ENCODE results near the gene GPC5. TPM values are rescaled to one million over a fixed set of nuclear protein-coding genes. Genes with fewer than 3 reads are reported as not detected.

Gene GPC5
- total and polyA plus RNA-seq, 11 donors: 0.14 to 2.9 (median 0.84) TPM; not detected in 1

DNA sequence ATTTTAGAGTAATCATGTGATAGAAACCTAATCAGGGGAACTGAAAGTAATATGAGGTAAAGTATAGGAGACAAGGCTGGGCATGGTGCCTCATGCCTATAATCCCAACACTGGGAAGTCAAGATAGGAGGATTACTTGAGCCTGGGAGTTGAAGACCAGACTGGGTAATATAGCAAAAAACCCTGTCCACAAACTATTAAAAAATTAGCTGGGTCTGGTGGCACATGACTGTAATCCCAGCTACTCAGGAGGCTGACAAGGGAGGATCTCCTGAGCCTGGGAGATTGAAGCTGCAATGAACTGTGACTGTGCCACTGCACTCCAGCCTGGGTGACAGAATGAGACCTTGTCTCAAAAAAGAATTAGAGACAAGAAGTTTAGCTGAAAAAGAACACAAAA, 469.9 kb downstream of the GPC5 start:
- no peak for ATAC-seq
- intact Hi-C loops (cut with DNase I): no loop called here
- H3K27me3 ChIP-seq: no peaks in the 10 kb centered on the region

DNA sequence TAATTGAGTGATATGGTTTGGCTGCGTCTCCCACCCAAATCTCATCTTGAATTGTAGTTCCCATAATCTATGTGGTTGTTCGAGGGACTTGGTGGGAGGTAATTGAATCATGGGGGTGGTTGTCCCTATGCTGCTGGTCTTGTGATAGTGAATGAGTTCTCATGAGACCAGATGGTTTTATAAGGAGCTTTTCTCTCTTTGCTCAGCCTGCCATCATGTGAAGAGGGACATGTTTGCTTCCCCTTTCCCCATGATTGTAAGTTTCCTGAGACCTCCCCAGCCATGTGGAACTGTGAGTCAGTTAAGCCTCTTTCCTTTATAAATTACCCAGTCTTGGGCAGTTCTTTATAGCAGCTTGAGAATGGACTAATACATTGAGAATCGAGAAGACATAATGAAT, 480.1 kb downstream of the GPC5 start:
- H3K27ac ChIP-seq: no peak overlapping the region
- no peak for DNase-seq
- H3K4me3 ChIP-seq: no peak overlapping the region
- ATAC-seq: no peak
- no peak for TF ChIP-seq POLR2A (IDR thresholded peaks at IDR 0.05)
- TF ChIP-seq, protein P1, sequence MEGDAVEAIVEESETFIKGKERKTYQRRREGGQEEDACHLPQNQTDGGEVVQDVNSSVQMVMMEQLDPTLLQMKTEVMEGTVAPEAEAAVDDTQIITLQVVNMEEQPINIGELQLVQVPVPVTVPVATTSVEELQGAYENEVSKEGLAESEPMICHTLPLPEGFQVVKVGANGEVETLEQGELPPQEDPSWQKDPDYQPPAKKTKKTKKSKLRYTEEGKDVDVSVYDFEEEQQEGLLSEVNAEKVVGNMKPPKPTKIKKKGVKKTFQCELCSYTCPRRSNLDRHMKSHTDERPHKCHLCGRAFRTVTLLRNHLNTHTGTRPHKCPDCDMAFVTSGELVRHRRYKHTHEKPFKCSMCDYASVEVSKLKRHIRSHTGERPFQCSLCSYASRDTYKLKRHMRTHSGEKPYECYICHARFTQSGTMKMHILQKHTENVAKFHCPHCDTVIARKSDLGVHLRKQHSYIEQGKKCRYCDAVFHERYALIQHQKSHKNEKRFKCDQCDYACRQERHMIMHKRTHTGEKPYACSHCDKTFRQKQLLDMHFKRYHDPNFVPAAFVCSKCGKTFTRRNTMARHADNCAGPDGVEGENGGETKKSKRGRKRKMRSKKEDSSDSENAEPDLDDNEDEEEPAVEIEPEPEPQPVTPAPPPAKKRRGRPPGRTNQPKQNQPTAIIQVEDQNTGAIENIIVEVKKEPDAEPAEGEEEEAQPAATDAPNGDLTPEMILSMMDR (IDR thresholded peaks at IDR 0.05): no peak
- H3K27me3 ChIP-seq: peaks cover 0 to 3% (median 0%) of the 10 kb centered on the region in 9 donors
- H3K4me1 ChIP-seq: no peaks in the 10 kb centered on the region
- intact Hi-C loops (cut with DNase I): no loop called here
- no peaks in the 10 kb centered on the region for H3K9me3 ChIP-seq
- 78 to 88% (median 83%) methylated on average over 3 of the region's 3 CpGs for WGBS, 4 donors
- H3K36me3 ChIP-seq: no peaks in the 10 kb centered on the region

More for the DNA sequence above, 469.9 kb downstream of the GPC5 start:
- TF ChIP-seq, protein P1 (IDR thresholded peaks at IDR 0.05): no peak
- no peak for TF ChIP-seq POLR2A (IDR thresholded peaks at IDR 0.05)
- Histone ChIP-seq H3K36me3 (no peaks in the 10 kb centered on the region), H3K4me1 (no peaks in the 10 kb centered on the region), H3K27ac (no peak overlapping the region), H3K4me3 (no peak overlapping the region), H3K9me3 (no peaks in the 10 kb centered on the region)
- no peak for DNase-seq

DNA sequence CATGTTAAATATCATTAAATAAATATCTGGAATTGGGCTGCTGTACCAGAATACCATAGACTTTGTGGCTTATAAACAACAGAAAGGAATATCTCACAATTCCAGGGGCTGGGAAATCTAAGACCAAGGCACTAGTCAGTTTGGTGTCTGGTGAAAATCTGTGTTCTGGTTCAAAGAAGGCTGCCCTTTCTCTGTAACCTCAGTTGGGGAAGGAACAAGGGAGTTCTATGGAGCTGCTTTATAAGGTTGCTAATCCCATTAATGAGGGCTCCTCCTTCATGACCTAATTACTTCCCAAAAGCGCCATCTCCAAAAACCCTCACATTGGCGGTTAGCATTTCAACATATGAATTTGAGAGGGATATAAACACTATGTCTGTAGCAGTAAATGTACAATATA, 480.9 kb downstream of the GPC5 start:
- 96 to 98% (median 97%) methylated on average over 2 of the region's 2 CpGs for WGBS, 4 donors
- Histone ChIP-seq H3K27me3 (peaks cover 0 to 3% (median 0%) of the 10 kb centered on the region in 9 donors), H3K4me3 (no peak overlapping the region), H3K36me3 (no peaks in the 10 kb centered on the region), H3K9me3 (no peaks in the 10 kb centered on the region), H3K4me1 (no peaks in the 10 kb centered on the region), H3K27ac (no peak overlapping the region)
- intact Hi-C loops (cut with DNase I): no loop called here
- TF ChIP-seq, protein P1 (IDR thresholded peaks at IDR 0.05): no peak
- no peak for TF ChIP-seq POLR2A (IDR thresholded peaks at IDR 0.05)
- ATAC-seq (no peak), DNase-seq (no peak)

DNA sequence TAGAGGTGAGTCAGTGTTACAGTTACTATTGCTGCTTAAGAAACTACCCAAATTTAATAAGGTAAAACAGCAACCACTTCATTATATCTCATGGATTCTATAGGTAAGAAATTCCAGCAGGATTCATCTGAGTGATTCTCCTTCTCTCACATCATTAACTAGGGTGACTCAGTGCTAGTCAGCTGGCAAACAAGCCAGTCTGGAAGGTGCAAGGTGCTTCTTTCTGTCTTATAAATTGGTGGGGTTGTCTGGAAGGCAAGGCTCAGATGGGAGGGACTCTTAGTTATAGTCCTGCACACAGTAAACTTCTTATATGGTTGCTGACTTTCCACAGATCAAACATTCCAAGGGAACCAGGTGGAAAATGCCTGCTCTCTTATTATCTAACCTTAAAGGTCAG, 484.5 kb downstream of the GPC5 start:
- no peak for TF ChIP-seq POLR2A (IDR thresholded peaks at IDR 0.05)
- TF ChIP-seq, protein P1 (IDR thresholded peaks at IDR 0.05): no peak
- Histone ChIP-seq H3K4me1 (no peaks in the 10 kb centered on the region), H3K36me3 (no peaks in the 10 kb centered on the region), H3K27me3 (peaks cover 0 to 3% (median 0%) of the 10 kb centered on the region in 9 donors), H3K9me3 (no peaks in the 10 kb centered on the region), H3K4me3 (no peak overlapping the region), H3K27ac (no peak overlapping the region)
- intact Hi-C loops (cut with DNase I): no loop called here
- DNase-seq (no peak), ATAC-seq (no peak)
